H1 (cell line): Measurements from ENCODE around the gene SUDS3. TPM values are rescaled to one million over a fixed set of nuclear protein-coding genes. Genes with fewer than 3 reads are reported as not detected.

Experiments used
- CTCF ChIA-PET: fragments of 300-600 bp; sonication (Branson Sonifier 250); formaldehyde crosslinking; loops from one replicate; lab custom pipeline; 2021; ENCODE audit not compliant: partially characterized antibody; lab: Charles Lee
- POLR2A ChIA-PET: fragments of 300-600 bp; sonication (Branson Sonifier 250); formaldehyde crosslinking; loops from one replicate; lab custom pipeline; 2021; ENCODE audit warnings: inconsistent platforms; ENCODE audit not compliant: partially characterized antibody; lab: Charles Lee
- DNase-seq, 2 experiments: peaks; one replicate each; pipeline versions ENCODE4 v3.0.0 to v3.0.0-alpha.2; 2010 to 2022; ENCODE audit warnings: low spot score in 2 of 2, low read depth in 1 of 2, mixed read lengths in 1 of 2
- FAIRE-seq: peaks from 2 replicates; lab custom pipeline; 2011; peaks lifted over from hg19 to GRCh38; lab: Jason Lieb, UNC
- H2AFZ ChIP-seq: 2 replicates; pipeline ENCODE4 v1.8.1; 2012; ENCODE audit warnings: low read length, inconsistent platforms
- H2AK5ac ChIP-seq: 2 replicates; pipeline ENCODE4 v1.6.1; 2013; ENCODE audit warnings: low read depth, low read length
- H2BK120ac ChIP-seq: replicated peaks from 2 replicates; pipeline ENCODE3; 2013; ENCODE audit warnings: low read depth, low read length, inconsistent platforms
- H2BK12ac ChIP-seq: 2 replicates; pipeline ENCODE4 v1.6.1; 2013; ENCODE audit warnings: low read depth, low read length
- H2BK15ac ChIP-seq: 2 replicates; pipeline ENCODE4 v1.6.1; 2013; ENCODE audit warnings: low read length
- H2BK20ac ChIP-seq: 2 replicates; pipeline ENCODE4 v1.6.1; 2013; ENCODE audit warnings: low read length
- H2BK5ac ChIP-seq: 2 replicates; pipeline ENCODE4 v1.6.1; 2013; ENCODE audit warnings: low read depth, low read length
- H3K14ac ChIP-seq: 2 replicates; pipeline ENCODE4 v1.6.1; 2013; ENCODE audit warnings: inconsistent platforms; ENCODE audit not compliant: insufficient read length
- H3K18ac ChIP-seq: 2 replicates; pipeline ENCODE4 v1.6.1; 2013; ENCODE audit warnings: low read length; ENCODE audit errors: extremely low read depth
- H3K23ac ChIP-seq: 2 replicates; pipeline ENCODE4 v1.6.1; 2013; ENCODE audit warnings: inconsistent platforms; ENCODE audit not compliant: insufficient read length
- H3K23me2 ChIP-seq: 2 replicates; pipeline ENCODE4 v1.6.1; 2013; ENCODE audit warnings: low read depth, low read length
- H3K27ac ChIP-seq: 2 replicates; pipeline ENCODE4 v1.6.1; 2011; ENCODE audit warnings: low read depth, low read length, inconsistent platforms
- H3K27me3 ChIP-seq, 4 experiments: replicated peaks in 1 of 4; 1 replicate in 1 of 4; 2 replicates in 3 of 4; pipeline versions ENCODE4 v1.6.1 to v1.8.1; 2011 to 2013; ENCODE audit warnings: low read length in 3 of 4, mild to moderate bottlenecking in 3 of 4, inconsistent platforms in 2 of 4, mixed read lengths in 2 of 4, moderate library complexity in 1 of 4; ENCODE audit not compliant: control insufficient read depth in 3 of 4, insufficient read depth in 3 of 4; ENCODE audit errors: extremely low read depth in 1 of 4
- H3K36me3 ChIP-seq, 4 experiments: 2 replicates each; pipeline versions ENCODE4 v1.6.1 to v1.8.1; 2011 to 2013; ENCODE audit warnings: mild to moderate bottlenecking in 4 of 4, low read length in 3 of 4, moderate library complexity in 2 of 4, control low read depth in 1 of 4, inconsistent platforms in 1 of 4; ENCODE audit not compliant: insufficient read depth in 4 of 4, control insufficient read depth in 2 of 4
- H3K4ac ChIP-seq: replicated peaks from 2 replicates; pipeline ENCODE3; 2013; ENCODE audit warnings: low read length, low read depth, mixed read lengths, inconsistent platforms; ENCODE audit not compliant: insufficient read length
- H3K4me1 ChIP-seq, 4 experiments: replicated peaks in 1 of 4; 1 replicate in 1 of 4; 2 replicates in 3 of 4; pipeline versions ENCODE4 v1.6.1 to v1.8.1; 2011 to 2013; ENCODE audit warnings: low read length in 3 of 4, inconsistent platforms in 2 of 4, mixed read lengths in 1 of 4; ENCODE audit not compliant: insufficient read depth in 4 of 4, control insufficient read depth in 3 of 4
- H3K4me2 ChIP-seq, 2 experiments: 2 replicates each; pipeline versions ENCODE4 v1.6.1 to v1.8.1; 2011 to 2013; ENCODE audit warnings: low read depth in 2 of 2, low read length in 2 of 2, control low read depth in 1 of 2, inconsistent platforms in 1 of 2, mild to moderate bottlenecking in 1 of 2; ENCODE audit not compliant: insufficient read depth in 1 of 2
- H3K4me3 ChIP-seq, 4 experiments: fragments of 200-600, 300-600 bp in 1 of 4; sonication (generic), shearing (Covaris generic), sonication (Bioruptor Twin) in 1 of 4; 2 replicates each; pipeline versions ENCODE4 v1.5.1 to v1.8.1; 2011 to 2016; ENCODE audit warnings: low read length in 4 of 4, low read depth in 3 of 4, control low read depth in 2 of 4, inconsistent platforms in 2 of 4, mild to moderate bottlenecking in 2 of 4, mixed read lengths in 1 of 4, moderate library complexity in 1 of 4; ENCODE audit not compliant: insufficient read depth in 2 of 4; ENCODE audit errors: extremely low read depth in 1 of 4
- H3K56ac ChIP-seq: replicated peaks from 2 replicates; pipeline ENCODE3; 2013; ENCODE audit warnings: low read depth, mild to moderate bottlenecking, mixed read lengths, low read length, inconsistent platforms; ENCODE audit not compliant: insufficient read length
- H3K79me1 ChIP-seq: 2 replicates; pipeline ENCODE4 v1.6.1; 2013; ENCODE audit warnings: low read depth, low read length, control low read depth
- H3K79me2 ChIP-seq, 2 experiments: 2 replicates each; pipeline versions ENCODE4 v1.6.1 to v1.8.1; 2012 to 2013; ENCODE audit warnings: low read length in 2 of 2, mild to moderate bottlenecking in 2 of 2, inconsistent platforms in 1 of 2; ENCODE audit not compliant: insufficient read depth in 2 of 2, control insufficient read depth in 1 of 2
- H3K9ac ChIP-seq, 4 experiments: replicated peaks in 1 of 4; 1 replicate in 1 of 4; 2 replicates in 3 of 4; pipeline versions ENCODE4 v1.6.1 to v1.8.1; 2011 to 2013; ENCODE audit warnings: low read depth in 3 of 4, low read length in 3 of 4, control low read depth in 2 of 4, mild to moderate bottlenecking in 2 of 4, moderate library complexity in 2 of 4, inconsistent platforms in 1 of 4; ENCODE audit errors: extremely low read depth in 1 of 4
- H3K9me3 ChIP-seq, 2 experiments: 2 replicates each; pipeline versions ENCODE4 v1.6.1 to v1.8.1; 2012 to 2013; ENCODE audit warnings: mild to moderate bottlenecking in 2 of 2, moderate library complexity in 2 of 2, control low read depth in 1 of 2, inconsistent platforms in 1 of 2, low read depth in 1 of 2, low read length in 1 of 2, mixed read lengths in 1 of 2; ENCODE audit not compliant: insufficient read depth in 2 of 2
- H4K20me1 ChIP-seq, 2 experiments: replicated peaks in 1 of 2; 2 replicates each; pipeline versions ENCODE3 to v1.8.1; 2011 to 2013; ENCODE audit warnings: inconsistent platforms in 2 of 2, low read length in 2 of 2, mild to moderate bottlenecking in 1 of 2; ENCODE audit not compliant: insufficient read depth in 2 of 2, control insufficient read depth in 1 of 2
- H4K5ac ChIP-seq: 2 replicates; pipeline ENCODE4 v1.6.1; 2013; ENCODE audit warnings: low read length, low read depth, mixed read lengths, inconsistent platforms; ENCODE audit not compliant: insufficient read length
- H4K8ac ChIP-seq: 2 replicates; pipeline ENCODE4 v1.8.0; 2013; ENCODE audit warnings: mild to moderate bottlenecking, moderate library complexity, low read length, inconsistent platforms; ENCODE audit not compliant: insufficient read depth; ENCODE audit errors: extremely low read depth
- H4K91ac ChIP-seq: replicated peaks from 2 replicates; pipeline ENCODE3; 2013; ENCODE audit warnings: low read length, mixed read lengths, inconsistent platforms; ENCODE audit not compliant: insufficient read length
- BACH1 ChIP-seq: IDR thresholded peaks from 2 replicates; pipeline ENCODE4 v1.6.1; 2012; ENCODE audit warnings: low read length, improper control_type of control experiment
- BCL11A ChIP-seq, 2 experiments: IDR thresholded peaks; one replicate each; pipeline ENCODE4 v1.6.1; 2011; ENCODE audit warnings: low read depth in 2 of 2, low read length in 2 of 2, mild to moderate bottlenecking in 2 of 2
- CBX5 ChIP-seq: fragments of 300-800, 300-1000 bp; sonication (generic); IDR thresholded peaks from 2 replicates; pipeline ENCODE4 v1.7.1; 2016; ENCODE audit warnings: antibody characterized with exemption, low read length, low read depth
- CEBPB ChIP-seq: IDR thresholded peaks from 2 replicates; pipeline ENCODE4 v1.6.1; 2012; ENCODE audit warnings: low read depth, low read length
- CHD2 ChIP-seq: IDR thresholded peaks from 2 replicates; pipeline ENCODE4 v1.6.1; 2012; ENCODE audit warnings: low read length, improper control_type of control experiment
- GTF2F1 ChIP-seq: IDR thresholded peaks from 2 replicates; pipeline ENCODE4 v1.6.1; 2012; ENCODE audit warnings: low read depth, low read length, improper control_type of control experiment, borderline replicate concordance
- JUN ChIP-seq: IDR thresholded peaks from 2 replicates; pipeline ENCODE4 v1.6.1; 2011; ENCODE audit warnings: low read depth, mild to moderate bottlenecking, improper control_type of control experiment, low read length
- JUND ChIP-seq: IDR thresholded peaks from 2 replicates; pipeline ENCODE4 v1.6.1; 2011; ENCODE audit warnings: mild to moderate bottlenecking, improper control_type of control experiment, low read length
- MAX ChIP-seq: IDR thresholded peaks from 2 replicates; pipeline ENCODE4 v1.6.1; 2012; ENCODE audit warnings: inconsistent platforms
- POU5F1 ChIP-seq: IDR thresholded peaks from 2 replicates; pipeline ENCODE4 v1.6.1; 2011; ENCODE audit warnings: low read depth, mild to moderate bottlenecking, low read length, moderate library complexity
- RNF2 ChIP-seq: fragments of 200-900, 300-1000 bp; sonication (generic); IDR thresholded peaks from 2 replicates; pipeline ENCODE4 v1.7.1; 2016; ENCODE audit warnings: borderline replicate concordance, low read depth, mild to moderate bottlenecking, antibody characterized with exemption, low read length; ENCODE audit not compliant: poor library complexity, severe bottlenecking; ENCODE audit errors: missing control alignments
- RXRA ChIP-seq: IDR thresholded peaks from 2 replicates; pipeline ENCODE4 v1.6.1; 2011; ENCODE audit warnings: low read depth, mild to moderate bottlenecking, low read length, moderate library complexity; ENCODE audit not compliant: insufficient read depth
- SAP30 ChIP-seq: fragments of 300-600 bp; sonication (generic); IDR thresholded peaks from 2 replicates; pipeline ENCODE4 v1.7.1; 2012; ENCODE audit warnings: low read length, moderate library complexity, mild to moderate bottlenecking, inconsistent platforms; ENCODE audit not compliant: insufficient read depth, insufficient replicate concordance
- SIRT6 ChIP-seq: IDR thresholded peaks from one replicate; pipeline ENCODE4 v1.7.1; 2012; ENCODE audit warnings: low read length, inconsistent platforms
- TAF7 ChIP-seq: optimal IDR thresholded peaks from 2 replicates; pipeline ENCODE3; 2011; ENCODE audit warnings: low read depth, mild to moderate bottlenecking, inconsistent platforms, low read length, moderate library complexity, borderline replicate concordance
- TBP ChIP-seq: IDR thresholded peaks from 2 replicates; pipeline ENCODE4 v1.6.1; 2011; ENCODE audit warnings: low read depth, low read length, improper control_type of control experiment
- TCF12 ChIP-seq: IDR thresholded peaks from 2 replicates; pipeline ENCODE4 v1.6.1; 2011; ENCODE audit warnings: low read depth, mild to moderate bottlenecking, low read length
- polyA plus RNA-seq, 7 experiments: library from polyadenylated mRNA; depleted of rRNA in 3 of 7; stranded (reverse) in 5 of 7; unstranded in 2 of 7; fragments of >200 nt in 5 of 7; fragments of 200-250 nt in 2 of 7; gene quantifications; 1 replicate in 5 of 7; 2 replicates in 1 of 7; 4 replicates in 1 of 7; pipeline versions ENCODE4 v1.2.1 to v1.2.3, GENCODE V29; 2011 to 2013; ENCODE audit warnings: missing spikeins in 2 of 7, mixed read lengths in 2 of 7
- total RNA-seq: library from RNA; stranded (reverse); fragmentation: NEBNext Ultra II Directional; extraction: Animal tissue kit (Norgen Biotek cat#: 25700); gene quantifications from 2 replicates; pipeline ENCODE4 v1.2.1, GENCODE V29; 2021

Gene SUDS3
- total and polyA plus RNA-seq, 2 of the 8 experiments (the other 6 are each of a cell fraction or from before 2014, with no cell fraction given), result 30.0 to 58.7 TPM

GRCh38 chr12:118327391-118327790 lies 49.0 kb upstream of the SUDS3 start:
- Histone ChIP-seq H4K91ac (no peak overlapping the region), H4K5ac (no peak overlapping the region), H4K20me1 (no peaks in the 10 kb centered on the region), H3K36me3 (no peaks in the 10 kb centered on the region), H3K79me2 (no peaks in the 10 kb centered on the region), H3K27me3 (no peaks in the 10 kb centered on the region), H3K4me3 (no peak overlapping the region), H2BK12ac (no peak overlapping the region), H2BK120ac (no peak overlapping the region), H3K23ac (no peak overlapping the region), H3K23me2 (no peaks in the 10 kb centered on the region), H3K27ac (no peak overlapping the region), H3K9ac (no peak overlapping the region), H2BK15ac (no peak overlapping the region), H2BK20ac (no peak overlapping the region), H3K18ac (no peak overlapping the region), H3K14ac (no peak overlapping the region), H2AFZ (no peak overlapping the region), H2AK5ac (no peak overlapping the region), H4K8ac (no peak overlapping the region), H3K4me2 (no peak overlapping the region), H3K79me1 (no peaks in the 10 kb centered on the region), H3K4ac (no peak overlapping the region), H3K9me3 (no peaks in the 10 kb centered on the region), H3K4me1 (no peaks in the 10 kb centered on the region), H2BK5ac (no peak overlapping the region), H3K56ac (no peak overlapping the region)
- ChIA-PET CTCF (no interaction called here), POLR2A (no interaction called here)
- FAIRE-seq (no peak), DNase-seq (no peak)
- TF ChIP-seq TCF12, result no peak
- no peak for TF ChIP-seq CHD2
- no peak for TF ChIP-seq CBX5
- TF ChIP-seq TAF7, result no peak
- no peak for TF ChIP-seq BCL11A (IDR thresholded peaks at IDR 0.05; ENCODE audit: low read depth in 2 of 2, low read length in 2 of 2)
- no peak for TF ChIP-seq POU5F1
- no peak for TF ChIP-seq JUND
- no peak for TF ChIP-seq CEBPB
- TF ChIP-seq GTF2F1, result no peak
- no peak for TF ChIP-seq RXRA
- TF ChIP-seq BACH1, result no peak
- TF ChIP-seq MAX, result no peak
- TF ChIP-seq SIRT6, result no peak
- no peak for TF ChIP-seq RNF2
- TF ChIP-seq TBP, result no peak
- TF ChIP-seq SAP30, result no peak
- TF ChIP-seq JUN, result no peak
